AG04450 (cell line): ENCODE measurements around the gene POPDC2. TPM values are rescaled to one million over a fixed set of nuclear protein-coding genes. Genes with fewer than 3 reads are reported as not detected.
A peak's percentile ranks its signal among the peaks of the same experiment; 100 is the strongest.

Experiments used
- CTCF ChIA-PET: fragments of 300-600, 350-600 bp; formaldehyde crosslinking; extraction: SDS; loops from one replicate; lab custom pipeline; 2022; ENCODE audit warnings: antibody characterized with exemption, inconsistent platforms; lab: Charles Lee
- POLR2A ChIA-PET: fragments of 350-600 bp; formaldehyde crosslinking; extraction: SDS; loops from one replicate; lab custom pipeline; 2021; ENCODE audit warnings: antibody characterized with exemption, inconsistent platforms; lab: Yijun Ruan, JAX
- DNase-seq: peaks from one replicate; pipeline ENCODE4 v3.0.0-alpha.2; 2011; ENCODE audit warnings: low read depth, low spot score
- H3K27ac ChIP-seq: one replicate; pipeline ENCODE4 v1.5.1; 2012; ENCODE audit warnings: low read depth, low read length, control low read depth
- H3K27me3 ChIP-seq: one replicate; pipeline ENCODE4 v1.6.0; 2012; ENCODE audit warnings: low read length; ENCODE audit not compliant: control insufficient read depth, insufficient read depth
- H3K4me3 ChIP-seq: 2 replicates; pipeline ENCODE4 v1.5.1; 2011; ENCODE audit warnings: mild to moderate bottlenecking, low read depth, low read length, control low read depth
- H3K9me3 ChIP-seq: 2 replicates; pipeline ENCODE4 v1.5.1; 2012; ENCODE audit warnings: low read length; ENCODE audit not compliant: control insufficient read depth, insufficient read depth
- polyA plus RNA-seq: library from polyadenylated mRNA; depleted of rRNA; stranded (reverse); fragments of >200 nt; gene quantifications from 2 replicates; pipeline ENCODE4 v1.2.3, GENCODE V29; 2011
- TF ChIP-seq, protein P1 (sequence below): IDR thresholded peaks from 2 replicates; pipeline ENCODE4 v1.5.1; 2011; ENCODE audit warnings: low read depth, low read length, control low read depth, inconsistent platforms

Gene POPDC2
- polyA plus RNA-seq, 1 experiment = 0.43 TPM

DNA sequence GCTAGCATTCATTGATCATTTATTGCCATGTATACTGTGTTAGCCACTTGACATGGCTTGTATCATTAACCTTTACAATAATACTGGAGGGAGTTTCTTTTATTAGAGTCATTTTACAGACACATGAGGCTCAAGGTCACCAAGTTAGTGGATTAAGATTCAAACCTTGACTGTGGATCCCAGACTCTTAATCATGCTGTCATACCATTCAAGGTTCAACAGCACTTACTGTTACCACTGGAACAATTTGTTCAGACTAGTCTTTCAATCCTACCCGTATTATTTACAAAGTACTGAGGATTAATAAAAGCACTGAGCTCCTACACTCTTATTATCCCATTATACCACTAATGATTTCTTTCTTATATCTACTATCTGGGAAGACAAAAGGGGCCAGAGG is 15.6 kb upstream of the POPDC2 start:
- H3K27ac ChIP-seq = no peak overlapping the region
- no peak for DNase-seq
- ChIA-PET POLR2A (interaction anchor here (1.5 kb wide), 1 partner anchor 146 kb away, joined by 3 read pairs; no protein-coding TSS in a partner anchor), CTCF (interaction anchor here (1.4 to 2.1 kb wide), 3 partner anchors 13 to 150 kb away, joined by 3 to 5 read pairs (median 5); no protein-coding TSS in a partner anchor)
- no peaks in the 10 kb centered on the region for H3K9me3 ChIP-seq
- peak overlapping the region; percentile 60 for H3K4me3 ChIP-seq
- H3K27me3 ChIP-seq = no peaks in the 10 kb centered on the region
- TF ChIP-seq, protein P1, sequence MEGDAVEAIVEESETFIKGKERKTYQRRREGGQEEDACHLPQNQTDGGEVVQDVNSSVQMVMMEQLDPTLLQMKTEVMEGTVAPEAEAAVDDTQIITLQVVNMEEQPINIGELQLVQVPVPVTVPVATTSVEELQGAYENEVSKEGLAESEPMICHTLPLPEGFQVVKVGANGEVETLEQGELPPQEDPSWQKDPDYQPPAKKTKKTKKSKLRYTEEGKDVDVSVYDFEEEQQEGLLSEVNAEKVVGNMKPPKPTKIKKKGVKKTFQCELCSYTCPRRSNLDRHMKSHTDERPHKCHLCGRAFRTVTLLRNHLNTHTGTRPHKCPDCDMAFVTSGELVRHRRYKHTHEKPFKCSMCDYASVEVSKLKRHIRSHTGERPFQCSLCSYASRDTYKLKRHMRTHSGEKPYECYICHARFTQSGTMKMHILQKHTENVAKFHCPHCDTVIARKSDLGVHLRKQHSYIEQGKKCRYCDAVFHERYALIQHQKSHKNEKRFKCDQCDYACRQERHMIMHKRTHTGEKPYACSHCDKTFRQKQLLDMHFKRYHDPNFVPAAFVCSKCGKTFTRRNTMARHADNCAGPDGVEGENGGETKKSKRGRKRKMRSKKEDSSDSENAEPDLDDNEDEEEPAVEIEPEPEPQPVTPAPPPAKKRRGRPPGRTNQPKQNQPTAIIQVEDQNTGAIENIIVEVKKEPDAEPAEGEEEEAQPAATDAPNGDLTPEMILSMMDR = no peak

DNA sequence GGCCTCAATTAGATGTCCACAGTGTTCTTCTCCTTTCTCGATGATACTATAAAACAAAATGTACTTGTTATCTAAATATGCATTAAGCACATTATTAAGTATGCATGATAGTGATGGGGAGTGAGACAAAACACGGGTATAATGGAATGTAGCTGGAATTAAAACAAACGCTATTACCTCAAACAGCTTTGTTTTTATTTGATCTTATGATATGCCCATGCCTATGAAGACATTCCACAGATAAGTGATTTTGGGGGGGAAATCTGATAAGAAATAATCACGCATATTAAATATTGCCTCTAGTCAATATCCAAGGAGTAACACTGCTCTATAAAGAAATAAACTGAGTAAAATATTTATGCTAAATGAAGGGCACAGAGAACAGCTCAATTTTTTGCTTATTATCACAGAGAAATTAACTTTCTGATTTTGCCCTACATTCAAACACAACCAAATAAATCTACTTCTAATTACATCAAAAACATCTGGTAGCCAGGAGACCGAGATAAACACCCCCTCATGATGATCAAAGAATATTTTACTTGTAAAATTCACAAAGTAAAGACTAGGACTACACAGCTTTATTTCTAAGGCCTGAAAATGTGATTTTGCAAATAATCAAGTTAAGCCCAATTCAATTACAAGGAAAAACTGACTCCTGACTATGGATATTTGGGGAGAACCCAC is 14.9 kb upstream of the POPDC2 start:
- Histone ChIP-seq H3K9me3 (no peaks in the 10 kb centered on the region), H3K4me3 (no peak overlapping the region), H3K27ac (no peak overlapping the region), H3K27me3 (no peaks in the 10 kb centered on the region)
- CTCF ChIA-PET = interaction anchor here (0.7 to 2.1 kb wide), 5 partner anchors 9 to 177 kb away, joined by 3 to 11 read pairs (median 4); partner anchors contain the start of gene TIMMDC1
- TF ChIP-seq, protein P1 = no peak
- no peak for DNase-seq
- POLR2A ChIA-PET = no interaction called here

DNA sequence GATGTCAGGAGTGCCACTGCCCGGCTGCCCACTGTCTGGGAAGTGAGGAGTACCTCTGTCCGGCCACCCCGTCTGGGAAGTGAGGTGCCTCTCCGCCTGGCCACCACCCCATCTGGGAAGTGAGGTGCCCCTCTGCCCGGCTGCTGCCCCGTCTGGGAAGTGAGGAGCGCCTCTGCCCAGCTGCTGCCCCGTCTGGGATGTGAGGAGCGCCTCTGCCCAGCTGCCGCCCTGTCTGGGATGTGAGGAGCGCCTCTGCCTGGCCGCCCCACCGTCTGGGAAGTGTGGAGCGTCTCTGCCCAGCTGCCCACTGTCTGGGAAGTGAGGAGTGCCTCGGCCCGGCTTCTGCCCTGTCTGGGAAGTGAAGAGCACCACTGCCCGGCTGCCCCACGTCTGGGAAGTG is 13.5 kb upstream of the POPDC2 start:
- Histone ChIP-seq H3K27me3 (no peaks in the 10 kb centered on the region), H3K9me3 (no peaks in the 10 kb centered on the region), H3K4me3 (no peak overlapping the region), H3K27ac (no peak overlapping the region)
- CTCF ChIA-PET = no interaction called here
- no peak for DNase-seq
- TF ChIP-seq, protein P1 = no peak
- POLR2A ChIA-PET = no interaction called here

DNA sequence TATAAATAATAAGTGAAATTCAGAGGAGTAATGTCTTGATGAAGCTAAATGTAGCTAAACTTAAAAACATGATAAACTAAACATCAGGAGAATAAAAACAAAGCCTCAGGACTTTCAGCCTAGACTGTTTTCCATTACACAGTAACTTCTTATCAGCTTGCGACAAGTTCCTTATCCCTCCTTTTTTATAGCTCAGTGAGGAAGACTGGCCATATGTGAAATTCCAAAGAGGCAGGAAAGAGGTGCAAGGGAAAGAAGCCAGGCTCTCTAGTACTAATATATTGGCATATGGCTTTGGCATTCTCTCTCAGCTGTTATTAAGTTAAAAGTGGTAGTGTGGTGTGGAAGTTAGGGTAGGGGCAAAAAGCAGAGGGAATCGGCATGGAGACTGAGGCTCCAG is 12.4 kb upstream of the POPDC2 start:
- ChIA-PET POLR2A (interaction anchor here (0.9 kb wide), 1 partner anchor 209 kb away, joined by 3 read pairs; the partner anchor contains the start of gene TMEM39A), CTCF (interaction anchor here (0.6 to 2.2 kb wide), 2 partner anchors 9 to 92 kb away, joined by 8 to 9 read pairs; no protein-coding TSS in a partner anchor)
- H3K4me3 ChIP-seq = no peak overlapping the region
- H3K27ac ChIP-seq = no peak overlapping the region
- no peaks in the 10 kb centered on the region for H3K27me3 ChIP-seq
- TF ChIP-seq, protein P1 = no peak
- no peaks in the 10 kb centered on the region for H3K9me3 ChIP-seq
- DNase-seq = no peak

DNA sequence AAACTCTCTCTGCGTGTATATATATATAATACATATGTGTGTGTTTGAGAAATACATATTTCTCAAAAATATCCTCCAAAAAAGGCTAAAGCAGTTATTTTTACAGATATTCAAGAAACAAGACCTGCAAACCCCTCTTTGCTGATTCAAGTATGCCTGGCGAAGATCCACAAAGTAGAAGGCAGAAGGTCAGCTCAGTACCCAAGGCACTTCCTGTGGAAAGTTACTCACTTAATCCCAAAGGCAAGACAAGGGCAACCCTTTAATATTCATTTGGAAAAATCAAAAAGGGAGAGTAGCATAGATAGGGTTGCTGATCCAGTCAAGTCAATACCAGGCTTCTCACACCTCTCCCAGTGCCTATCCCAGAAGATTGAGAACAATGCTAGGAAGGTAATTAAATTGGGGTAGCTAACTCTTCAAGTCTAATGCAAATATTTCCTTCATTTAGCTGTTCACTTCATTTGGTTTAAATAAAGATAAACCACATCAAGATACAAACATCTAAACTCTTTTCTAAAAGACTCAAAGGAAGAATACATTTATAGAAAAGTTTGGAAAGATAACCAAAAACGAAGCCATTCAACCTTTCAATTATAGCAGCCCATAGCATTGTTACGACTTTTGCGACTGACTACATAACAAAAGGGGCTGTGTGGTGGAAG is 9.6 kb upstream of the POPDC2 start:
- POLR2A ChIA-PET = no interaction called here
- CTCF ChIA-PET = no interaction called here
- Histone ChIP-seq H3K4me3 (no peak overlapping the region), H3K27ac (no peak overlapping the region), H3K9me3 (no peaks in the 10 kb centered on the region), H3K27me3 (no peaks in the 10 kb centered on the region)
- TF ChIP-seq, protein P1 = no peak
- no peak for DNase-seq
